T-helper 1 cell treated with Interleukin-12 subunit alpha and Interleukin-12 subunit beta and Interleukin-4 antibody, amounts not matched to agents 30 μg/mL and 1 μg/mL, for 36 hours (primary cell): Measurements from ENCODE around the gene NTSR2.

Source experiments
- H3K27ac Mint-ChIP-seq: one replicate; pipeline ENCODE4 v1.8.0; 2021; ENCODE audit warnings: mild to moderate bottlenecking, mixed read lengths
- H3K27me3 Mint-ChIP-seq: one replicate; pipeline ENCODE4 v1.8.0; 2021; ENCODE audit warnings: low read depth, mixed read lengths
- H3K36me3 Mint-ChIP-seq: one replicate; pipeline ENCODE4 v1.8.0; 2021; ENCODE audit warnings: low read depth, mixed read lengths
- H3K4me1 Mint-ChIP-seq: one replicate; pipeline ENCODE4 v1.8.0; 2021; ENCODE audit warnings: low read depth, mixed read lengths
- H3K4me3 Mint-ChIP-seq: one replicate; pipeline ENCODE4 v1.8.0; 2021; ENCODE audit warnings: mild to moderate bottlenecking, moderate library complexity, mixed read lengths
- H3K9me3 Mint-ChIP-seq: one replicate; pipeline ENCODE4 v1.8.0; 2021; ENCODE audit warnings: mixed read lengths

The NTSR2 gene

GRCh38 chr2:11678306-11678960 lies 8.4 kb upstream of the NTSR2 start:
- H3K9me3 Mint-ChIP-seq = no peaks in the 10 kb centered on the region
- H3K27me3 Mint-ChIP-seq = peaks cover 41% of the 10 kb centered on the region
- H3K36me3 Mint-ChIP-seq = no peaks in the 10 kb centered on the region
- no peak overlapping the region for H3K4me3 Mint-ChIP-seq
- peaks cover 6% of the 10 kb centered on the region for H3K4me1 Mint-ChIP-seq
- no peak overlapping the region for H3K27ac Mint-ChIP-seq

GRCh38 chr2:11677136-11678055 lies 7.4 kb upstream of the NTSR2 start:
- Mint-ChIP-seq H3K4me3 (no peak overlapping the region), H3K27ac (no peak overlapping the region), H3K4me1 (peaks cover 6% of the 10 kb centered on the region), H3K36me3 (no peaks in the 10 kb centered on the region), H3K9me3 (no peaks in the 10 kb centered on the region), H3K27me3 (peaks cover 44% of the 10 kb centered on the region)

- Mint-ChIP-seq H3K27me3 (peaks cover 47% of the 10 kb centered on the region), H3K4me1 (peaks cover 1% of the 10 kb centered on the region), H3K36me3 (no peaks in the 10 kb centered on the region), H3K9me3 (no peaks in the 10 kb centered on the region), H3K4me3 (no peak overlapping the region), H3K27ac (no peak overlapping the region)
Observed at GRCh38 chr2:11676640-11677039, 6.6 kb upstream of the NTSR2 start.

- no peak overlapping the region for H3K27ac Mint-ChIP-seq
- peaks cover 1% of the 10 kb centered on the region for H3K4me1 Mint-ChIP-seq
- H3K4me3 Mint-ChIP-seq = no peak overlapping the region
- H3K36me3 Mint-ChIP-seq = no peaks in the 10 kb centered on the region
- H3K27me3 Mint-ChIP-seq = peaks cover 48% of the 10 kb centered on the region
- no peaks in the 10 kb centered on the region for H3K9me3 Mint-ChIP-seq
Observed at GRCh38 chr2:11675423-11676112, 5.6 kb upstream of the NTSR2 start.

GRCh38 chr2:11674983-11675382 lies 5.0 kb upstream of the NTSR2 start:
- H3K36me3 Mint-ChIP-seq = no peaks in the 10 kb centered on the region
- H3K4me1 Mint-ChIP-seq = peaks cover 4% of the 10 kb centered on the region
- H3K9me3 Mint-ChIP-seq = no peaks in the 10 kb centered on the region
- H3K4me3 Mint-ChIP-seq = no peak overlapping the region
- H3K27me3 Mint-ChIP-seq = peaks cover 54% of the 10 kb centered on the region
- no peak overlapping the region for H3K27ac Mint-ChIP-seq

GRCh38 chr2:11672407-11672806 lies 2.4 kb upstream of the NTSR2 start:
- H3K27ac Mint-ChIP-seq = no peak overlapping the region
- H3K36me3 Mint-ChIP-seq = no peaks in the 10 kb centered on the region
- H3K27me3 Mint-ChIP-seq = peaks cover 46% of the 10 kb centered on the region
- H3K9me3 Mint-ChIP-seq = no peaks in the 10 kb centered on the region
- peaks cover 6% of the 10 kb centered on the region for H3K4me1 Mint-ChIP-seq
- H3K4me3 Mint-ChIP-seq = no peak overlapping the region

GRCh38 chr2:11667866-11668637 lies 1.9 kb downstream of the NTSR2 start:
- H3K4me3 Mint-ChIP-seq = no peak overlapping the region
- H3K9me3 Mint-ChIP-seq = no peaks in the 10 kb centered on the region
- no peak overlapping the region for H3K27ac Mint-ChIP-seq
- H3K27me3 Mint-ChIP-seq = peaks cover 29% of the 10 kb centered on the region
- no peaks in the 10 kb centered on the region for H3K36me3 Mint-ChIP-seq
- peaks cover 6% of the 10 kb centered on the region for H3K4me1 Mint-ChIP-seq

GRCh38 chr2:11667194-11667593 lies 2.8 kb downstream of the NTSR2 start:
- Mint-ChIP-seq H3K27me3 (peaks cover 24% of the 10 kb centered on the region), H3K36me3 (no peaks in the 10 kb centered on the region), H3K4me3 (no peak overlapping the region), H3K27ac (no peak overlapping the region), H3K9me3 (peaks cover 1% of the 10 kb centered on the region), H3K4me1 (peaks cover 5% of the 10 kb centered on the region)

GRCh38 chr2:11665510-11666362 lies 4.3 kb downstream of the NTSR2 start:
- Mint-ChIP-seq H3K4me1 (peaks cover 5% of the 10 kb centered on the region), H3K9me3 (peaks cover 5% of the 10 kb centered on the region), H3K27me3 (peaks cover 25% of the 10 kb centered on the region), H3K4me3 (no peak overlapping the region), H3K36me3 (no peaks in the 10 kb centered on the region), H3K27ac (no peak overlapping the region)

GRCh38 chr2:11665028-11665427 lies 5.0 kb downstream of the NTSR2 start:
- Mint-ChIP-seq H3K4me1 (peaks cover 2% of the 10 kb centered on the region), H3K27me3 (peaks cover 18% of the 10 kb centered on the region), H3K27ac (no peak overlapping the region), H3K9me3 (peaks cover 5% of the 10 kb centered on the region), H3K4me3 (no peak overlapping the region), H3K36me3 (no peaks in the 10 kb centered on the region)

GRCh38 chr2:11663427-11663826 lies 6.6 kb downstream of the NTSR2 start:
- H3K9me3 Mint-ChIP-seq = peaks cover 5% of the 10 kb centered on the region
- peaks cover 13% of the 10 kb centered on the region for H3K27me3 Mint-ChIP-seq
- H3K27ac Mint-ChIP-seq = no peak overlapping the region
- H3K4me3 Mint-ChIP-seq = no peak overlapping the region
- H3K4me1 Mint-ChIP-seq = no peaks in the 10 kb centered on the region
- H3K36me3 Mint-ChIP-seq = no peaks in the 10 kb centered on the region

- H3K9me3 Mint-ChIP-seq = peaks cover 5% of the 10 kb centered on the region
- H3K36me3 Mint-ChIP-seq = no peaks in the 10 kb centered on the region
- peaks cover 12% of the 10 kb centered on the region for H3K27me3 Mint-ChIP-seq
- no peaks in the 10 kb centered on the region for H3K4me1 Mint-ChIP-seq
- H3K27ac Mint-ChIP-seq = no peak overlapping the region
- H3K4me3 Mint-ChIP-seq = no peak overlapping the region
Observed at GRCh38 chr2:11662882-11663281, 7.1 kb downstream of the NTSR2 start.

GRCh38 chr2:11661891-11662435 lies 8.0 kb downstream of the NTSR2 start:
- peaks cover 9% of the 10 kb centered on the region for H3K27me3 Mint-ChIP-seq

More at GRCh38 chr2:11661891-11662435, 8.0 kb downstream of the NTSR2 start:
- Mint-ChIP-seq H3K9me3 (peaks cover 5% of the 10 kb centered on the region), H3K4me1 (no peaks in the 10 kb centered on the region), H3K27ac (no peak overlapping the region), H3K36me3 (no peaks in the 10 kb centered on the region), H3K4me3 (no peak overlapping the region)
